ENCODE results near the gene CDHR1. TPM values are rescaled to one million over a fixed set of nuclear protein-coding genes. Genes with fewer than 3 reads are reported as not detected.

The CDHR1 gene
- total RNA-seq, 1 experiment from 2014 or later = 6.6 TPM

DNA sequence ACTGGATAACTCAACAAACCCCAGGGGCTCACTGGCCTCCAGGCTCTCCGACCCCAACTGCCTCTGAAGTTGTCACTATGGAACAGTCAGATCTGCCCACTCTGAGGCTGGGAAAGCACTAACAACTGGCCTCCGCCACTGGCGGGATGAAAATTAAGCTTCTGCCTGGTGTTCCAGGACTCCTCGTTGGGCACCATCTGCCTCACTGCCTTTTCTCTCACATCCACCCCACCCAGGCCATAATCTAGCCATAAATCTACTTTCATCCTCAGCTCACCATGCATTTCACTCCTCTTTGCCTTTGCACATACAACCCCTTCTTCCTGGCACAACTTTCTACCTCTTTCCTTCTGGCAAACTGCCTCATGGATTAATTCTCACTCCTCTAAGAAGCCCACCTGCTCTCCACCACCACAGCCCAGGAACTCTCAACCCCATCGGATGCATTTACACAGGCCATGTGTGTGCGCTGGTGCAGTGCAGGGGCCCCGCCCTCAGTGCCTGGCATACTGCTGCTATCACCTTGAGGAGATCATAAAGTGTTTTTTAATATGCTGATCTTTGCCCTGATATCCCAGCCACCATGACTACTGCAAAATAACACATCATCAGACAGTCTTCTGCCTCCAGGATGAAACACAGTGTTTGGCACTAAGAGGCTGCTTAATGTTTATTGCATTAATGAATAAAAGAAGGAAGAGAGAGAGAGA is 4.0 kb downstream of the CDHR1 start:
- H3K56ac ChIP-seq (ENCODE audit: insufficient read length, low read depth, low read length) = no peak overlapping the region
- no peak overlapping the region for H3K27ac Mint-ChIP-seq
- TF ChIP-seq, protein P1, sequence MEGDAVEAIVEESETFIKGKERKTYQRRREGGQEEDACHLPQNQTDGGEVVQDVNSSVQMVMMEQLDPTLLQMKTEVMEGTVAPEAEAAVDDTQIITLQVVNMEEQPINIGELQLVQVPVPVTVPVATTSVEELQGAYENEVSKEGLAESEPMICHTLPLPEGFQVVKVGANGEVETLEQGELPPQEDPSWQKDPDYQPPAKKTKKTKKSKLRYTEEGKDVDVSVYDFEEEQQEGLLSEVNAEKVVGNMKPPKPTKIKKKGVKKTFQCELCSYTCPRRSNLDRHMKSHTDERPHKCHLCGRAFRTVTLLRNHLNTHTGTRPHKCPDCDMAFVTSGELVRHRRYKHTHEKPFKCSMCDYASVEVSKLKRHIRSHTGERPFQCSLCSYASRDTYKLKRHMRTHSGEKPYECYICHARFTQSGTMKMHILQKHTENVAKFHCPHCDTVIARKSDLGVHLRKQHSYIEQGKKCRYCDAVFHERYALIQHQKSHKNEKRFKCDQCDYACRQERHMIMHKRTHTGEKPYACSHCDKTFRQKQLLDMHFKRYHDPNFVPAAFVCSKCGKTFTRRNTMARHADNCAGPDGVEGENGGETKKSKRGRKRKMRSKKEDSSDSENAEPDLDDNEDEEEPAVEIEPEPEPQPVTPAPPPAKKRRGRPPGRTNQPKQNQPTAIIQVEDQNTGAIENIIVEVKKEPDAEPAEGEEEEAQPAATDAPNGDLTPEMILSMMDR (conservative IDR thresholded peaks at IDR 0.05) = no peak
- no peak overlapping the region for H2BK5ac ChIP-seq (ENCODE audit: insufficient read length, low read length)
- no peak overlapping the region for H2AFZ ChIP-seq (ENCODE audit: low read length)
- H2BK12ac ChIP-seq (ENCODE audit: insufficient read length, low read depth, low read length) = no peak overlapping the region
- no peak overlapping the region for H2AK5ac ChIP-seq (ENCODE audit: insufficient read length, low read length)
- no peak overlapping the region for H3K23ac ChIP-seq (ENCODE audit: insufficient read length, low read depth, low read length)
- H3K9ac ChIP-seq (ENCODE audit: extremely low read depth, insufficient read length, low read length) = no peak overlapping the region
- H3K36me3 Mint-ChIP-seq (ENCODE audit: insufficient read depth in 1 of 3, low read depth in 3 of 3) = peaks cover 0 to 2% (median 0%) of the 10 kb centered on the region in 3 experiments; a peak in 3 of 7 replicates
- H3K79me1 ChIP-seq (ENCODE audit: insufficient read depth, low read depth, low read length, poor library complexity, severe bottlenecking) = no peaks in the 10 kb centered on the region
- no peaks in the 10 kb centered on the region for H3K9me3 ChIP-seq (ENCODE audit: control insufficient read depth, low read depth, low read length)
- H4K5ac ChIP-seq (ENCODE audit: insufficient read length, low read depth, low read length) = no peak overlapping the region
- no peak overlapping the region for H3K14ac ChIP-seq (ENCODE audit: insufficient read depth, low read length)
- no peak overlapping the region for H4K8ac ChIP-seq (replicated peaks; ENCODE audit: insufficient read length, low read depth, low read length)
- H2BK15ac ChIP-seq (ENCODE audit: low read depth, low read length) = no peak overlapping the region
- H3K18ac ChIP-seq (ENCODE audit: insufficient read length, low read depth, low read length) = no peak overlapping the region
- H3K4me3 Mint-ChIP-seq = no peak overlapping the region; a peak in 1 of 5 replicates
- H3K27ac ChIP-seq (ENCODE audit: insufficient read length, low read depth, low read length) = no peak overlapping the region
- peaks cover 39% of the 10 kb centered on the region for H3K27me3 Mint-ChIP-seq (ENCODE audit: low read depth)
- H3K4me1 Mint-ChIP-seq = peaks cover 7 to 9% of the 10 kb centered on the region in 2 experiments
- H3K27me3 ChIP-seq (ENCODE audit: insufficient read depth, low read length) = peaks cover 17% of the 10 kb centered on the region
- no peak overlapping the region for H3K4ac ChIP-seq (ENCODE audit: low read depth, low read length)
- no peak for DNase-seq
- H4K20me1 ChIP-seq (ENCODE audit: control insufficient read depth, insufficient read depth, insufficient read length) = no peaks in the 10 kb centered on the region
- H3K9me3 Mint-ChIP-seq = no peaks in the 10 kb centered on the region
- no peak overlapping the region for H3K4me2 ChIP-seq (ENCODE audit: insufficient read depth, insufficient read length, low read length)
- no peaks in the 10 kb centered on the region for H3K79me2 ChIP-seq (ENCODE audit: insufficient read depth, low read length)
- H3T11ph ChIP-seq (ENCODE audit: low read length) = no peak overlapping the region
- no peak overlapping the region for H2BK20ac ChIP-seq (ENCODE audit: low read depth, low read length, poor library complexity, severe bottlenecking)
- H2BK120ac ChIP-seq (ENCODE audit: low read depth, low read length, poor library complexity, severe bottlenecking) = no peak overlapping the region
- H3K4me1 ChIP-seq (ENCODE audit: insufficient read depth, low read length) = no peaks in the 10 kb centered on the region; the same call in 1 of the 2 replicates
- no CpG with 5 or more reads among the region's 7 CpGs for WGBS (ENCODE audit: extremely low coverage, insufficient read length, low lambda C conversion rate)
- H4K91ac ChIP-seq (ENCODE audit: insufficient read length, low read depth, low read length) = no peak overlapping the region
- H3K23me2 ChIP-seq (ENCODE audit: insufficient read length, low read depth, low read length, poor library complexity, severe bottlenecking) = peaks cover 12% of the 10 kb centered on the region

Measured in H9 (cell line).